ENCODE measurements around the gene XXYLT1.

DNA sequence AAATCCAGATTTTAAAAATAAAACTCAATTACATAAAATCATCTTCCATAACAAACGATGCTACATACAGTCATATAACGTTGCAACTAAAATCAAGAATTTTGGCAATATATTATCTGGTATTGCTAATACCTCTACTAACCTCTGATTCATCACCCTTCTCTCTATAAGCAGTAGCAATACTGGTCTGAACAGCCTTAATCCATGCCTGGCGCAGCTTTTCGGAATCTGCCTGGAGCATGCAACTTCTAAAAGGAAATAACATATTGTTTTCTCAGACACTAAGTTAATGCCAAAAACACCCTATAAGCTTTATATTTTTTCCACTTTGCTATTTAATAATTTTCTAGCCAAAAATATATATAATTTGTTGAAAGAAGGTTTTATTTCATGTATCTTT is 35.4 kb upstream of the XXYLT1 start:
- TF ChIP-seq, protein P1, sequence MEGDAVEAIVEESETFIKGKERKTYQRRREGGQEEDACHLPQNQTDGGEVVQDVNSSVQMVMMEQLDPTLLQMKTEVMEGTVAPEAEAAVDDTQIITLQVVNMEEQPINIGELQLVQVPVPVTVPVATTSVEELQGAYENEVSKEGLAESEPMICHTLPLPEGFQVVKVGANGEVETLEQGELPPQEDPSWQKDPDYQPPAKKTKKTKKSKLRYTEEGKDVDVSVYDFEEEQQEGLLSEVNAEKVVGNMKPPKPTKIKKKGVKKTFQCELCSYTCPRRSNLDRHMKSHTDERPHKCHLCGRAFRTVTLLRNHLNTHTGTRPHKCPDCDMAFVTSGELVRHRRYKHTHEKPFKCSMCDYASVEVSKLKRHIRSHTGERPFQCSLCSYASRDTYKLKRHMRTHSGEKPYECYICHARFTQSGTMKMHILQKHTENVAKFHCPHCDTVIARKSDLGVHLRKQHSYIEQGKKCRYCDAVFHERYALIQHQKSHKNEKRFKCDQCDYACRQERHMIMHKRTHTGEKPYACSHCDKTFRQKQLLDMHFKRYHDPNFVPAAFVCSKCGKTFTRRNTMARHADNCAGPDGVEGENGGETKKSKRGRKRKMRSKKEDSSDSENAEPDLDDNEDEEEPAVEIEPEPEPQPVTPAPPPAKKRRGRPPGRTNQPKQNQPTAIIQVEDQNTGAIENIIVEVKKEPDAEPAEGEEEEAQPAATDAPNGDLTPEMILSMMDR (IDR thresholded peaks at IDR 0.05): no peak
- TF ChIP-seq POLR2A (IDR thresholded peaks at IDR 0.05): no peak

Measured in adrenal gland (tissue), 5 donors.